HepG2 (cell line): Measurements from ENCODE around the gene FAM171A2. TPM values are rescaled to one million over a fixed set of nuclear protein-coding genes. Genes with fewer than 3 reads are reported as not detected.

Experiments
- ATAC-seq: fragments of 200-7000 bp; cut with Tn5 transposase; 3 replicates; pipeline ENCODE4 v1.9.1; 2020; ENCODE audit warnings: mild to moderate bottlenecking, moderate library complexity
- BruUV-seq: library from RNA; stranded (reverse); fragments of 400-500 nt; replicated peaks from 2 replicates; lab custom pipeline; 2021; lab: Mats Ljungman, UMichigan
- CTCF ChIA-PET: fragments of 300-600 bp; formaldehyde crosslinking; extraction: SDS; loops from one replicate; lab custom pipeline; 2021; ENCODE audit warnings: low total read pairs, inconsistent platforms, low intra/inter-chr PET ratio; lab: Yijun Ruan, JAX
- POLR2A ChIA-PET: fragments of 350-600 bp; sonication (Branson Sonifier 250); formaldehyde crosslinking; loops from one replicate; lab custom pipeline; 2020; ENCODE audit warnings: antibody characterized with exemption, inconsistent platforms; lab: Yijun Ruan, JAX
- DNase-seq: peaks from one replicate; pipeline ENCODE4 v3.0.0-alpha.2; 2015; ENCODE audit warnings: low spot score
- FAIRE-seq: peaks from 3 replicates; lab custom pipeline; 2011; peaks lifted over from hg19 to GRCh38; lab: Jason Lieb, UNC
- H2AFZ ChIP-seq: one replicate; pipeline ENCODE4 v1.6.1; 2011; ENCODE audit warnings: low read length, inconsistent platforms
- H3K27ac ChIP-seq: fragments of 300-600 bp; 3 replicates; pipeline ENCODE4 v1.8.0; 2011; ENCODE audit warnings: mixed run types, mild to moderate bottlenecking, mixed read lengths, low read length, inconsistent platforms; ENCODE audit not compliant: insufficient read depth; ENCODE audit errors: extremely low read length
- H3K27me3 ChIP-seq, 2 experiments: fragments of 200-600 bp in 1 of 2; 2 replicates in 1 of 2; 3 replicates in 1 of 2; pipeline versions ENCODE4 v1.6.0 to v1.8.0; 2011; ENCODE audit warnings: low read length in 2 of 2, mild to moderate bottlenecking in 2 of 2, moderate library complexity in 2 of 2, inconsistent platforms in 1 of 2; ENCODE audit not compliant: insufficient read depth in 2 of 2, control insufficient read depth in 1 of 2
- H3K36me3 ChIP-seq, 2 experiments: fragments of 200-600 bp in 1 of 2; replicated peaks in 1 of 2; 2 replicates in 1 of 2; 3 replicates in 1 of 2; pipeline versions ENCODE4 v1.5.1 to v1.8.0; 2011; ENCODE audit warnings: low read length in 2 of 2, inconsistent platforms in 1 of 2; ENCODE audit not compliant: insufficient read depth in 2 of 2, control insufficient read depth in 1 of 2
- H3K4me1 ChIP-seq: 2 replicates; pipeline ENCODE4 v1.5.1; 2012; ENCODE audit warnings: low read length, inconsistent platforms; ENCODE audit not compliant: insufficient read depth
- H3K4me2 ChIP-seq: 2 replicates; pipeline ENCODE4 v1.6.0; 2011; ENCODE audit warnings: low read depth, low read length, inconsistent platforms
- H3K4me3 ChIP-seq, 3 experiments: fragments of 200-600 bp in 1 of 3; sonication (generic), shearing (Covaris generic) in 1 of 3; replicated peaks in 1 of 3; 2 replicates each; pipeline ENCODE4 v1.5.1; 2011 to 2016; ENCODE audit warnings: low read length in 3 of 3, inconsistent platforms in 2 of 3, low read depth in 2 of 3, mild to moderate bottlenecking in 2 of 3, control low read depth in 1 of 3, mixed read lengths in 1 of 3; ENCODE audit not compliant: insufficient read depth in 1 of 3
- H3K79me2 ChIP-seq: one replicate; pipeline ENCODE4 v1.6.1; 2011; ENCODE audit warnings: low read length, inconsistent platforms; ENCODE audit not compliant: insufficient read depth
- H3K9ac ChIP-seq: 2 replicates; pipeline ENCODE4 v1.6.0; 2011; ENCODE audit warnings: mild to moderate bottlenecking, low read depth, low read length, inconsistent platforms; ENCODE audit not compliant: insufficient read depth
- H3K9me3 ChIP-seq: 2 replicates; pipeline ENCODE4 v1.5.1; 2012; ENCODE audit warnings: mild to moderate bottlenecking, low read length
- H4K20me1 ChIP-seq: 2 replicates; pipeline ENCODE4 v1.6.0; 2011; ENCODE audit warnings: inconsistent platforms, mild to moderate bottlenecking, low read length, moderate library complexity; ENCODE audit not compliant: insufficient read depth
- BCL6 ChIP-seq: IDR thresholded peaks from 2 replicates; pipeline ENCODE4 v1.6.1; 2016; ENCODE audit warnings: missing genetic modification reagents, missing compliant biosample characterization
- EEA1 ChIP-seq: sonication (generic); formaldehyde crosslinking; IDR thresholded peaks from 2 replicates; pipeline ENCODE4 v1.5.1; 2020; ENCODE audit warnings: mild to moderate bottlenecking, missing genetic modification reagents, borderline replicate concordance
- HDAC1 ChIP-seq: sonication (generic); formaldehyde crosslinking; IDR thresholded peaks from 2 replicates; pipeline ENCODE4 v1.5.1; 2020; ENCODE audit warnings: mild to moderate bottlenecking, missing genetic modification reagents
- HNF4A ChIP-seq: sonication (generic); formaldehyde crosslinking; IDR thresholded peaks from 2 replicates; pipeline ENCODE4 v1.4.0; 2020; ENCODE audit warnings: missing genetic modification reagents
- HOXA3 ChIP-seq: sonication (generic); formaldehyde crosslinking; IDR thresholded peaks from 2 replicates; pipeline ENCODE4 v1.5.0; 2020; ENCODE audit warnings: missing genetic modification reagents
- ISX ChIP-seq: sonication (generic); formaldehyde crosslinking; conservative IDR thresholded peaks from 2 replicates; pipeline ENCODE4 v1.5.0; 2020; ENCODE audit warnings: missing genetic modification reagents
- NR2F1 ChIP-seq, 2 experiments: fragments of 450-650 bp in 1 of 2; formaldehyde crosslinking in 1 of 2; IDR thresholded peaks; 2 replicates each; pipeline versions ENCODE4 v1.5.0 to v1.6.1; 2016 to 2020; ENCODE audit warnings: mild to moderate bottlenecking in 1 of 2, missing compliant biosample characterization in 1 of 2, missing genetic modification reagents in 1 of 2, moderate library complexity in 1 of 2
- SCMH1 ChIP-seq: sonication (generic); formaldehyde crosslinking; IDR thresholded peaks from 2 replicates; pipeline ENCODE4 v1.9.0; 2021; ENCODE audit warnings: missing genetic modification reagents, mild to moderate bottlenecking, borderline replicate concordance
- TARDBP ChIP-seq: sonication (generic); formaldehyde crosslinking; IDR thresholded peaks from 2 replicates; pipeline ENCODE4 v1.8.0; 2022; ENCODE audit warnings: mild to moderate bottlenecking, missing genetic modification reagents
- ZBTB42 ChIP-seq: sonication (generic); formaldehyde crosslinking; IDR thresholded peaks from 2 replicates; pipeline ENCODE4 v1.5.0; 2020; ENCODE audit warnings: mild to moderate bottlenecking, missing genetic modification reagents
- ZNF567 ChIP-seq: sonication (generic); formaldehyde crosslinking; IDR thresholded peaks from 2 replicates; pipeline ENCODE4 v1.8.1; 2023; ENCODE audit warnings: mild to moderate bottlenecking, missing genetic modification reagents, borderline replicate concordance
- ZNF761 ChIP-seq: sonication (generic); formaldehyde crosslinking; conservative IDR thresholded peaks from 2 replicates; pipeline ENCODE4 v1.4.0; 2020; ENCODE audit warnings: mild to moderate bottlenecking, missing genetic modification reagents
- ZSCAN25 ChIP-seq: sonication (generic); formaldehyde crosslinking; IDR thresholded peaks from 2 replicates; pipeline ENCODE4 v1.8.0; 2022; ENCODE audit warnings: mild to moderate bottlenecking, missing genetic modification reagents
- WGBS: methylation state at CpG from one replicate; pipeline ENCODE4 v1.1.6; 2017; ENCODE audit warnings: low lambda C conversion rate; 5-methylcytosine and 5-hydroxymethylcytosine counted together
- in situ Hi-C: cut with HindIII; loops from 2 replicates; pipeline ENCODE4 v1.10.0; 2017; ENCODE audit warnings: low pct_unique_long_range_greater_than_20kb; ENCODE audit not compliant: extremely low pct_ligation_motif_present
- intact Hi-C: fragments of 100-400 bp; cut with micrococcal nuclease; formaldehyde crosslinking; loops from one replicate; pipeline ENCODE4 v1.10.0; 2022; ENCODE audit not compliant: unreplicated experiment
- polyA plus RNA-seq, 8 experiments: library from polyadenylated mRNA; depleted of rRNA in 3 of 8; stranded (reverse) in 7 of 8; unstranded in 1 of 8; fragments of >200 nt; fragmentation: Illumina TruSeq in 4 of 8; extraction: Trizol in 4 of 8; gene quantifications; 2 replicates each; pipeline versions ENCODE4 v1.2.1 to v1.2.3, GENCODE V29; 2011 to 2016; ENCODE audit warnings: low read depth in 4 of 8, missing spikeins in 1 of 8, mixed read lengths in 1 of 8; ENCODE audit not compliant: insufficient read depth in 1 of 8
- total RNA-seq, 5 experiments: library from RNA; depleted of rRNA; stranded (reverse); fragments of >200 nt; fragmentation: Illumina TruSeq; extraction: Trizol; gene quantifications; 2 replicates each; pipeline ENCODE4 v1.2.3, GENCODE V29; 2016; ENCODE audit warnings: low read depth in 1 of 5
- TF ChIP-seq, protein P1 (sequence below): sonication (generic); formaldehyde crosslinking; IDR thresholded peaks from 2 replicates; pipeline ENCODE4 v1.5.0; 2020; ENCODE audit warnings: missing genetic modification reagents
- TF ChIP-seq, protein P2 (sequence below): sonication (generic); formaldehyde crosslinking; IDR thresholded peaks from 2 replicates; pipeline ENCODE4 v1.4.0; 2020; ENCODE audit warnings: missing genetic modification reagents

FAM171A2 gene
- total and polyA plus RNA-seq, 2 of the 13 experiments (the other 11 are each of a cell fraction or from before 2014, with no cell fraction given) = 1.8 to 3.6 TPM

DNA sequence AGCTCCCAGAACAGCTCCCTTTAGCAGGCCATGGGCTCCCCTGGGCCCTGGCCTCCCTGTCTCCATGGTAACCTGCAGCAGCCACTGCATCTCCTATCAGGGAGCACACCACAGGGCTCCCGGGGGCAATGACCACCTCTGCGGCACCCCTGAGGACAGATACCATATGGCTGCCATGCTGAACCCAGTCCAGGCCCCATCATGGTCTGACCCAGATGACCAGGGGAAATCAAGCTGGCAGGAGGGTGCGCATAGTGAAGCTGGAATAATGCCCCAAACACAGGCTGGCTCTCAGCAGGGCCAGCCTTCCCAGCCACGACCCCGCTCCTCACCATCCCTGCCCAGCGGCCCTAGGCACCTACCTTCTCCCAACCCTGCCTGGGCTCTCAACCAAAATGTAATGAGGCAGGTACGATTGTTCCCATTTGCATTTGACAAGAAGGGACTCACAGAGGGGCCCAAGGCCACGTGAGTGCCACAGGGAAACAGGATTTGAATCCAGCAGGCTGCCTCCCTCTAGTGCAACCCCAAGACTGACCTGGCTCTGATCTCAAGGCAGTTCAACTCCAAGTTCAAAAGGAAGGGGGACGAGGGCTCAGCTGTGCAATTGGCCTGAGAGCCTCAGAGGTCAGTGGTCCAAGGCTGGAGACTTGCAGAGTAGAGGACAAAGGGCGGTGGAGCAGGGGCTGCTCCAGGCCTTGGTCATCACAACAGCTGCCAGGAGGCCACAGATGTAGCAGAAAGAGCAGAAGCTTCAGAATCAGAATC lies 52.9 kb downstream of the FAM171A2 start (continued):
- no peak for TF ChIP-seq ZNF761 (CRISPR knock-in tag)
- no peak for TF ChIP-seq ZSCAN25 (CRISPR knock-in tag)
- TF ChIP-seq HDAC1 (CRISPR knock-in tag) = 0 out of 2 replicates have a peak, but pooled peaks have one; percentile 17
- TF ChIP-seq NR2F1 (CRISPR knock-in tag; IDR thresholded peaks at IDR 0.05) = peak in 1 of 2 experiments; percentile 24; a peak in 1 of 4 replicates
- 0 out of 2 replicates have a peak, but pooled peaks have one; percentile 15 for TF ChIP-seq HOXA3 (CRISPR knock-in tag)
- TF ChIP-seq, protein P1, sequence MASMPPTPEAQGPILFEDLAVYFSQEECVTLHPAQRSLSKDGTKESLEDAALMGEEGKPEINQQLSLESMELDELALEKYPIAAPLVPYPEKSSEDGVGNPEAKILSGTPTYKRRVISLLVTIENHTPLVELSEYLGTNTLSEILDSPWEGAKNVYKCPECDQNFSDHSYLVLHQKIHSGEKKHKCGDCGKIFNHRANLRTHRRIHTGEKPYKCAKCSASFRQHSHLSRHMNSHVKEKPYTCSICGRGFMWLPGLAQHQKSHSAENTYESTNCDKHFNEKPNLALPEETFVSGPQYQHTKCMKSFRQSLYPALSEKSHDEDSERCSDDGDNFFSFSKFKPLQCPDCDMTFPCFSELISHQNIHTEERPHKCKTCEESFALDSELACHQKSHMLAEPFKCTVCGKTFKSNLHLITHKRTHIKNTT (CRISPR knock-in tag) = no peak
- 0 out of 2 replicates have a peak, but pooled peaks have one; percentile 14 for TF ChIP-seq BCL6 (CRISPR knock-in tag)
- no peak for TF ChIP-seq ISX (CRISPR knock-in tag)
- peak; percentile 51; the same call in 1 of the 2 replicates for TF ChIP-seq HNF4A (CRISPR knock-in tag)

DNA sequence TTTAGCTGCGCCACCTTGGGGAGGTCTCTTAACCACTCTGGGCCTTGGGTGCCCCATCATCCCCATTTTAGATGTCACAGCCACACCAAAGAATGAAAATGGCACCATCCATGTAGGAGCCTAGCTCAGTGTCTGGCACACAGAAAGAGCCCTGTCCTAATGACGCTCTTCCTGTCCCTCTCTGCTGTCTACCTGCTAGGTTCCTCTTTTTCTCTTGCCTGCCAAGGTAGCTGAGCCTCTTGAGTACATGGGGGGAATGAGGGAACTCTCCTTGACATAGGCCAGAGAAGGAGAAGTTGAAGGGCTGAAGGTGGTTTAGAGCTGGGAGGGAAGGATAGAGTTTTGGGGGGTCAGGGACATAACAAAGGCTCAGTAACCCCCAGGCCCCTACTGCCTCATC lies 53.5 kb downstream of the FAM171A2 start:
- Histone ChIP-seq H3K4me3 (no peak overlapping the region), H4K20me1 (no peaks in the 10 kb centered on the region), H3K4me2 (no peak overlapping the region), H2AFZ (no peak overlapping the region), H3K9me3 (no peaks in the 10 kb centered on the region), H3K79me2 (no peaks in the 10 kb centered on the region), H3K9ac (no peak overlapping the region), H3K4me1 (peaks cover 54% of the 10 kb centered on the region), H3K27ac (no peak overlapping the region), H3K27me3 (peaks cover 7 to 40% of the 10 kb centered on the region in 2 experiments; a peak in 4 of 5 replicates), H3K36me3 (no peaks in the 10 kb centered on the region)
- CTCF ChIA-PET = no interaction called here
- POLR2A ChIA-PET = no interaction called here
- intact Hi-C loops (no loop called here), in situ Hi-C loops (no loop called here)
- TF ChIP-seq EEA1 (no peak), ZNF567 (CRISPR knock-in tag) (no peak), TARDBP (no peak), SCMH1 (no peak), ZBTB42 (no peak)
- TF ChIP-seq, protein P2, sequence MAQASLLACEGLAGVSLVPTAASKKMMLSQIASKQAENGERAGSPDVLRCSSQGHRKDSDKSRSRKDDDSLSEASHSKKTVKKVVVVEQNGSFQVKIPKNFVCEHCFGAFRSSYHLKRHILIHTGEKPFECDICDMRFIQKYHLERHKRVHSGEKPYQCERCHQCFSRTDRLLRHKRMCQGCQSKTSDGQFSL (CRISPR knock-in tag) = no peak
- no peak for FAIRE-seq
- no peak for DNase-seq
- BruUV-seq = no TSS peak
- WGBS = 14% methylated on average over 2 of the region's 2 CpGs
- no peak for ATAC-seq
